Left cardiac atrium (tissue), 4 donors: ENCODE data around the gene EPHA5. TPM values are rescaled to one million over a fixed set of nuclear protein-coding genes. Genes with fewer than 3 reads are reported as not detected.
A peak's percentile ranks its signal among the peaks of the same experiment; 100 is the strongest.

Source experiments
- ATAC-seq, 2 donors: fragments of 200-7000 bp; cut with Tn5 transposase; one replicate each; pipeline ENCODE4 v1.9.1; 2020; ENCODE audit warnings: mild to moderate bottlenecking in 2 of 2, moderate library complexity in 2 of 2
- DNase-seq: peaks from one replicate; pipeline ENCODE4 v3.0.0-alpha.2; 2020
- intact Hi-C, 2 donors: fragments of 100-400 bp; cut with DNase I; formaldehyde crosslinking; loops; one replicate each; pipeline versions ENCODE4 v1.14.1 to v1.15.1; 2022 to 2023
- total RNA-seq, 2 donors: library from RNA; stranded (reverse); fragmentation: NEBNext Ultra II Directional; extraction: Animal tissue kit (Norgen Biotek cat#: 25700); gene quantifications; one replicate each; pipeline ENCODE4 v1.2.1, GENCODE V29; 2021
- donor health status: DM: no; HTN: yes; CAD: no.
- donor health status: DM: no; HTN: yes; CAD: no; lungs with severe emphysema.
- donor health status: DM: yes; HTN: yes; CAD: no.
- donor health status: Dilated cardiomyopathy.

Gene EPHA5
- total RNA-seq, 2 donors from 2014 or later: 5.1 to 8.0 TPM

DNA sequence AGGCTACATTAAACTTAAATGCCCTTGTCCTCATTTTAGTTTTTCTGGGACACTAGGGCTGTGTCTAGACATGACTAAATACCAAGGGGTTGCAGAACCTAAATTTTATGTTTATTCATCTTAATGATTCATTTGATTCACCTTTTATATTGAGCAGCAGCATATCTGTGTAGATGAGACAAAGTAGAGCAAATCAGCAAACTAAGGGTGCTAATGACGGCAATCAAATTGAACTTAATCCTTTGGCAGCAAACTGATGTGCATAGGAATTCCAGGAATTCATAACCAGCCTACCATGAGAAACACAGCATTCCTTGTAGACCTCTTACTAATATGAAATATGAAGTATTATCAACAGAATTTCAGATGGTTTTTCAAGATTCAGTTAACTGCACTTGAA is 25.1 kb downstream of the EPHA5 start:
- intact Hi-C loops: no loop called here
- ATAC-seq (peak in 1 of 2 donors; percentile 38), DNase-seq (no peak)

GRCh38 chr4:65635051-65635821 is 35.1 kb downstream of the EPHA5 start:
- ATAC-seq: no peak
- DNase-seq: no peak
- intact Hi-C loops: no loop called here

- intact Hi-C loops: no loop called here
- ATAC-seq: no peak
- no peak for DNase-seq
Observed at GRCh38 chr4:65624651-65625050, 45.6 kb downstream of the EPHA5 start.

GRCh38 chr4:65623506-65623905 is 46.8 kb downstream of the EPHA5 start:
- DNase-seq (no peak), ATAC-seq (peak in 1 of 2 donors; percentile 16)
- intact Hi-C loops: no loop called here

- intact Hi-C loops: no loop called here
- DNase-seq (no peak), ATAC-seq (no peak)
Observed at GRCh38 chr4:65617416-65617815, 52.9 kb downstream of the EPHA5 start.

- no peak for DNase-seq
- intact Hi-C loops: no loop called here
- ATAC-seq: no peak
Observed at GRCh38 chr4:65604515-65604914, 65.8 kb downstream of the EPHA5 start.

DNA sequence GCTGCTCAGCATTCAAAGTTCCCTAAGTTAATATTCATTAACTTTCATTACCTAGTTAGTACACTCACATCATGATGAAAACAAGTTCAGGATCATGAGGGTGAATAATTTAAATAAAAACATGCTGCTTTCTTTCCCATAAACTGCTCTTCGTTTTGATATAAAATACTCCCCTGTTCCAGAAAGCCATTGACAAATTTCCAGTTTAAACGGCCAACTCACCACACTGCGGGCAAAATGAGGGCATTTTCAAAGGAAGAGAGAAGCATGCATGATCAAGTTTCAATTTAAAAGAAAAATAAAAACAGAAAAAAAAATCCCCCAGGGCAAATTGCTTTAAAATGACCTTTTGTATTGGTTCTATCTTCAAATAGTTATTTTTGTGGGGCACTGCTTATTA is 69.6 kb downstream of the EPHA5 start:
- intact Hi-C loops: no loop called here
- DNase-seq: no peak
- no peak for ATAC-seq

DNA sequence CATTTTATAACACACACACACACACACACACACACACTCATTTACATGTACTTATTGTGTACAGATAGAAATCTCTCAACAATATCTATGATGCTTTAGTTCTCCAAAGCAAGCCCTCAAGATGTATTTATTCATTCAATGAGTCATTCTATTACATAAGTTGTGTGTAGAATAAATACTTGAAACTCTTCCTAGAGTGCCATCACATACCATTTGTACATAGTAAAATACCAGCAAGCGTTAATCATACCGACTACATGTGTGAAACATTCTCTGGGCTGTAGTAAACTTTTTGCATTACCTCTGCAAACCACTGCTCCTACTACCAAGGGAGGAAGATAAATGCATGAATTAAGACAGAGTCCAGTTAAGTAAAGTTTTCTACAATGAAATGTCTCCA is 70.9 kb downstream of the EPHA5 start:
- intact Hi-C loops: no loop called here
- ATAC-seq: no peak

DNA sequence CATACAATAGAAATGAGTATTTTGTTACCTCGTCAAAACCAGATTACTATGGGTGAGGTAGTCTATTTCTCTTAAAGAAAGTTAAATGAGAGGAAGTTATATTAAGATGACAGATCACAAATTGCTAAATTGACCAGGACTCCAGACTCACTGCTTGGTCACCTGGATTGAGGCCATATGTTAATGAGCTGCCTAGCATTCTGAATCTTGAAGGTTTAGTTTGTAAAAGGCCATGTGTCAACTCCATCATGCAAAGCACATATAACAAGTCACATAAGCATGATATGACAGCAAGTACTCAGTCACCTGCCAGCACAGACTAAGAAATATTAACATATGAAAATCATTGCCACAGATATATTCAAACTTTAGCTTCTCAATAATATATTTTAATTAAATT is 72.6 kb downstream of the EPHA5 start:
- DNase-seq (no peak), ATAC-seq (no peak)
- intact Hi-C loops: no loop called here

More for the DNA sequence above, 70.9 kb downstream of the EPHA5 start:
- DNase-seq: no peak

DNA sequence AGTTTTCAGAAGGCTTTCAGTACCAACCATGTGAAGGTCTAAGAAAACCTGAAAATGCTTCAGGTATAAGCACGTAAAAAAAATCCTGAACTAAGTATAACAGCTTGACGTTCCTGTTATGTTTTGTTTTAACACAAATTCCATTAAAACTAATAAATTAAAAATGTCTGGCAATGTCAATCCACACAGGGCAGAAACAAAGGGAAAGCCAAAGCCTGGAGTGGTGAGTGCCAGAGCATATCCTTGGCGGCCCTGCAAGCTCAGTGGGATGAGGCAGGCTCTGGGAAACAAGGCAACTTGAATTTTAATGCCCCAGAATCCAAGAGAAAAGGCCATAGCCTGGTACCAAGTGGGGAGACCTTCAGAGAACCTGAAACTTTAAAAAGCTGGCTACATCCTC is 78.2 kb downstream of the EPHA5 start:
- intact Hi-C loops: no loop called here
- DNase-seq: no peak
- ATAC-seq: no peak

GRCh38 chr4:65589921-65590320 is 80.4 kb downstream of the EPHA5 start:
- DNase-seq: no peak
- ATAC-seq: no peak
- intact Hi-C loops: no loop called here

GRCh38 chr4:65589331-65589730 is 81.0 kb downstream of the EPHA5 start:
- ATAC-seq (no peak), DNase-seq (no peak)
- intact Hi-C loops: no loop called here

GRCh38 chr4:65580551-65580950 is 89.7 kb downstream of the EPHA5 start:
- ATAC-seq: no peak
- DNase-seq: no peak
- intact Hi-C loops: no loop called here

- DNase-seq (no peak), ATAC-seq (no peak)
- intact Hi-C loops: no loop called here
Observed at GRCh38 chr4:65566473-65566872, 103.8 kb downstream of the EPHA5 start.

DNA sequence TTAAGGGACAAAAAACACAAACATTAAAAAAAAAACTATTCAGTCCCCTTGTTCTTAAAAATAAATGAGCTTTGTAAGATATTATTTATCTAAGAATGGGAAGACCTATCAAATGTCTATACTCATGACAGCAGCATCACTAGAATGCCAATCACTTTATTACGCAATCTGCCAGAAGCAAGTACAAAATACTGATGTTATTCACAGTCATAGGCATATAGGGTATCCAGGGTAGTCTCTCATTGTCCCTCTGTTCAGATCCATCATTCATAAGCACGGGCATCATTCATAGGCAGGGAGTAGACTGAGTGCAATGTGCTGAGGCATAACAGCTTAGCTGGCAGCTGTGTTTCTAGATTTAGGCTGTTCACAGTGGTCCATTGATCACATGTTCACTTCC is 109.1 kb downstream of the EPHA5 start:
- intact Hi-C loops: no loop called here
- no peak for DNase-seq
- ATAC-seq: no peak

DNA sequence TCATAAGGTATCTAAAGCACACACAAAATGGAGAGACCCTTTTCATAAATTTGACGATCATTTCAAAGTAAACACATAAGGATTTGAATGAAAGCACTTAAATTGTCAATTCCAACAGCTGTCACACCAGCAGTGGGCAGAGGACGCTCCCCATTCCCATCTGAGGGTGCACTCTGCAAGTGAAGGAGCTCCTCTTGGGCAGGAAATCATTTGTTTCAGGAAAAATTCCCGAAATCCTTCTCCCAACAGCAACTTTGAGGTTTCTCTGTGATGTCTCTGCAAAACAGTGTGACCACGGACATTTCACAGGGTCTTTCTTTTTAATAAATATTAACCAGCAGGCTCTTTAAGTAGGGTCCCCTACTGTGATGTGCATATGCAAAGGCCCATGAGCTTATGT is 111.0 kb downstream of the EPHA5 start:
- no peak for ATAC-seq
- DNase-seq: no peak
- intact Hi-C loops: no loop called here

GRCh38 chr4:65552057-65552456 is 118.2 kb downstream of the EPHA5 start:
- no peak for DNase-seq
- intact Hi-C loops: no loop called here
- ATAC-seq: no peak

DNA sequence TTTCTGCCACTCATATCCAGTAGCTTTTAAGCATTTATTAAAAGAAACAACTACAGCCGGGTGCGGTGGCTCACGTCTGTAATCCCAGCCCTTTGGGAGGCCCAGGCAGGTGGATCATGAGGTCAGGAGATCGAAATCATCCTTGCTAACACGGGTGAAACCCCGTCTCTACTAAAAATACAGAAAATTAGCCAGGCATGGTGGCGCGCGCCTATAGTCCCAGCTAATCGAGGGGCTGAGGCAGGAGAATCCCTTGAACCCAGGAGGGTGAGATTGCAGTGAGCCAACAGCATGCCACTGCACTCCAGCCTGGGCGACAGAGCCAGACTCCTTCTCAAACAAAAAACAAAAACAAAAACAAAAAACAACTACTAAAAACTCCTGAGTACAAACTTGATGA is 119.8 kb downstream of the EPHA5 start:
- ATAC-seq: no peak
- intact Hi-C loops: no loop called here
- no peak for DNase-seq

- ATAC-seq (no peak), DNase-seq (no peak)
- intact Hi-C loops: no loop called here
Observed at GRCh38 chr4:65546882-65547416, 123.3 kb downstream of the EPHA5 start.

DNA sequence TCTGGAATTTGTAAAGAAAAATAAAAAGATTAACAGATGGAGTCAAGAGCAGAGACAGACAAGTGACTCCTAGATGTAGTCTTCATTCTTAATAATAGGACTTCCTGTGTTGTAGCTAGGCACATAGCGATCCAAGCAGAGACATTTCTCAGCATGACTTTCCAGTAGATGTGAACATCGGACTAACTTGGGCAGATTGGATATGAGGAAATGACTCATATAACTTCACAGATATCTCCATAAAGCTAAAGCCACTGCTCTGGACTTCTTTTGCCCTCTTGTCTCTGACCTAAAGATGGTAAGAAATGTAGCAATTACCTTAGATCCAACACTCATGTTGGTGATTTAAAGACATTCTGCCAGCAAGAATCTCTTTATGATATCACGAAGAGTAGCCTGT is 131.7 kb downstream of the EPHA5 start:
- intact Hi-C loops: no loop called here
- no peak for DNase-seq
- ATAC-seq: no peak

GRCh38 chr4:65535113-65535512 is 135.2 kb downstream of the EPHA5 start:
- intact Hi-C loops: no loop called here
- ATAC-seq: no peak
- no peak for DNase-seq
